Measurements from ENCODE around the gene KRTAP10-12. TPM values are rescaled to one million over a fixed set of nuclear protein-coding genes. Genes with fewer than 3 reads are reported as not detected.

KRTAP10-12 gene
- total and polyA plus RNA-seq, 2 of the 4 experiments (the other 2 are of a cell fraction) = not detected

DNA sequence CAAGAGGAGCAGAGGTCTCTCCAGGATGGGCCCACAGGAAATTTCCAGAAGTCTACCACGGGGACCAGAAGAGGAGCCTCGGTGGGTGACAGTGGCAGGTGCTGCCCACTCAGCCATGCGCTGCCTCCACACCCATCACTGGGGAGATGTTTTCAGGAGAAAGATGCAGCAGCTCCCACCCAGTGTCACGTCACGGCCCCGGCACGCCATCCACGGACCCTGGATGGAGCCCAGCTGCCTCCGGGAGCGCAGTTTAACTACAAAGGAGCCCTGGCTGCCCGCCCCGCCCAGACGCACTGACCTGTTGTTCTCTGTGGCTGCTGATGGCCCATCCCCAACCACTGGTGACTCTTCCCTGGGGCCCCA lies 7.6 kb downstream of the KRTAP10-12 start:
- dilution Hi-C loops (cut with HindIII; ENCODE audit: low sequenced_read_pairs, unreplicated experiment) = no loop called here
- no peak overlapping the region for H4K91ac ChIP-seq (ENCODE audit: insufficient read depth, low read depth, low read length)
- no peak for ATAC-seq (ENCODE audit: low read depth)

More for the DNA sequence above, 7.6 kb downstream of the KRTAP10-12 start:
- no peak overlapping the region for H2AFZ ChIP-seq (replicated peaks; ENCODE audit: low read length, poor library complexity)
- H3K79me1 ChIP-seq (ENCODE audit: low read depth in 1 of 2, low read length in 2 of 2) = no peaks in the 10 kb centered on the region
- H3K4me3 ChIP-seq (ENCODE audit: insufficient read depth, low read depth, low read length) = no peak overlapping the region
- H3K36me3 ChIP-seq (ENCODE audit: control insufficient read depth, insufficient read depth, low read length) = no peaks in the 10 kb centered on the region
- peaks cover 1% of the 10 kb centered on the region; the same call in 1 of the 2 replicates for H3K4me1 ChIP-seq (ENCODE audit: control insufficient read depth, insufficient read depth, low read length)
- no peak overlapping the region for H3K4ac ChIP-seq (ENCODE audit: low read depth, low read length)
- H3K14ac ChIP-seq (replicated peaks; ENCODE audit: low read depth, low read length) = no peak overlapping the region
- no peak overlapping the region for H3K23ac ChIP-seq (ENCODE audit: low read depth, low read length)
- DNase-seq = no peak
- H3K9me1 ChIP-seq (ENCODE audit: insufficient read depth, low read length) = no peaks in the 10 kb centered on the region
- H3K9ac ChIP-seq (ENCODE audit: low read depth, low read length) = no peak overlapping the region
- H4K20me1 ChIP-seq (ENCODE audit: insufficient read depth, low read length) = no peaks in the 10 kb centered on the region
- in situ Hi-C loops (cut with MboI; ENCODE audit: low sequenced_read_pairs) = no loop called here
- H3K56ac ChIP-seq (ENCODE audit: extremely low read depth, insufficient read depth, low read length) = no peak overlapping the region
- no TSS peak for BruUV-seq (replicated peaks)
- 4% methylated on average over 4 of the region's 13 CpGs; no CpG with 5 or more reads in 1 of the 2 experiments for WGBS, 2 experiments (ENCODE audit: extremely low coverage in 2 of 2, insufficient read length in 1 of 2)
- no peak overlapping the region for H2AK5ac ChIP-seq (ENCODE audit: low read depth, low read length)
- ChIA-PET CTCF (no interaction called here), POLR2A (ENCODE audit: unreplicated experiment) (no interaction called here)
- no peak for TF ChIP-seq RFX5 (IDR thresholded peaks at IDR 0.05; ENCODE audit: low read depth, low read length)
- TF ChIP-seq, protein P1, sequence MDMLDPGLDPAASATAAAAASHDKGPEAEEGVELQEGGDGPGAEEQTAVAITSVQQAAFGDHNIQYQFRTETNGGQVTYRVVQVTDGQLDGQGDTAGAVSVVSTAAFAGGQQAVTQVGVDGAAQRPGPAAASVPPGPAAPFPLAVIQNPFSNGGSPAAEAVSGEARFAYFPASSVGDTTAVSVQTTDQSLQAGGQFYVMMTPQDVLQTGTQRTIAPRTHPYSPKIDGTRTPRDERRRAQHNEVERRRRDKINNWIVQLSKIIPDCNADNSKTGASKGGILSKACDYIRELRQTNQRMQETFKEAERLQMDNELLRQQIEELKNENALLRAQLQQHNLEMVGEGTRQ (IDR thresholded peaks at IDR 0.05; ENCODE audit: low read depth, low read length) = no peak
- TF ChIP-seq, protein P2, sequence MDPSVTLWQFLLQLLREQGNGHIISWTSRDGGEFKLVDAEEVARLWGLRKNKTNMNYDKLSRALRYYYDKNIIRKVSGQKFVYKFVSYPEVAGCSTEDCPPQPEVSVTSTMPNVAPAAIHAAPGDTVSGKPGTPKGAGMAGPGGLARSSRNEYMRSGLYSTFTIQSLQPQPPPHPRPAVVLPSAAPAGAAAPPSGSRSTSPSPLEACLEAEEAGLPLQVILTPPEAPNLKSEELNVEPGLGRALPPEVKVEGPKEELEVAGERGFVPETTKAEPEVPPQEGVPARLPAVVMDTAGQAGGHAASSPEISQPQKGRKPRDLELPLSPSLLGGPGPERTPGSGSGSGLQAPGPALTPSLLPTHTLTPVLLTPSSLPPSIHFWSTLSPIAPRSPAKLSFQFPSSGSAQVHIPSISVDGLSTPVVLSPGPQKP (IDR thresholded peaks at IDR 0.05; ENCODE audit: borderline replicate concordance, low read depth, low read length) = no peak
- no peak overlapping the region for H2BK5ac ChIP-seq (ENCODE audit: low read depth, low read length, poor library complexity, severe bottlenecking)
- H2BK20ac ChIP-seq (ENCODE audit: low read depth, low read length) = no peak overlapping the region
- H3K4me2 ChIP-seq (ENCODE audit: low read depth, low read length) = no peak overlapping the region
- no peak overlapping the region for H3K18ac ChIP-seq (ENCODE audit: low read depth, low read length)
- H4K8ac ChIP-seq (ENCODE audit: low read depth in 2 of 2, low read length in 2 of 2) = no peak overlapping the region
- H2BK15ac ChIP-seq (ENCODE audit: low read depth, low read length) = no peak overlapping the region
- intact Hi-C loops (cut with micrococcal nuclease) = no loop called here
- peaks cover 6% of the 10 kb centered on the region; the same call in 1 of the 2 replicates for H3K9me3 ChIP-seq (ENCODE audit: control insufficient read depth, insufficient read depth, low read length)
- no peak overlapping the region for H3K27ac ChIP-seq (ENCODE audit: insufficient read depth, low read length)
- no peak overlapping the region for H2AK9ac ChIP-seq (replicated peaks; ENCODE audit: low read depth, low read length, poor library complexity)
- H3K27me3 ChIP-seq (ENCODE audit: control insufficient read depth, insufficient read depth, low read length) = peaks cover 74% of the 10 kb centered on the region
- no peak overlapping the region for H2BK120ac ChIP-seq (ENCODE audit: low read depth, low read length)
- no peak overlapping the region for H4K5ac ChIP-seq (ENCODE audit: low read depth, low read length)
